Endothelial cell of umbilical vein (primary cell): ENCODE measurements around the gene EFCAB10.

ENCODE experiments used
- CTCF ChIP-seq, 2 donors: IDR thresholded peaks; 1 replicate in 1 of 2; 2 replicates in 1 of 2; pipeline ENCODE4 v1.5.1; 2011; ENCODE audit warnings: low read length in 2 of 2, mild to moderate bottlenecking in 2 of 2, moderate library complexity in 2 of 2, control low read depth in 1 of 2, inconsistent platforms in 1 of 2, low read depth in 1 of 2; ENCODE audit not compliant: insufficient read depth in 1 of 2; ENCODE audit errors: extremely low read depth in 1 of 2
- POLR2A ChIP-seq: IDR thresholded peaks from 2 replicates; pipeline ENCODE4 v1.6.1; 2012; ENCODE audit warnings: low read depth, mild to moderate bottlenecking, control low read depth, low read length

- TF ChIP-seq CTCF (IDR thresholded peaks at IDR 0.05; ENCODE audit: extremely low read depth in 1 of 2, insufficient read depth in 1 of 2, low read depth in 1 of 2, low read length in 2 of 2) (no peak), POLR2A (no peak)
Measured at GRCh38 chr7:105530126-105530525, 51.2 kb downstream of the EFCAB10 start.
